Hematopoietic multipotent progenitor cell treated with erythropoietin and hydrocortisone succinate and interleukin-3 and kit ligand, for 6 days (in vitro differentiated cells): ENCODE data around the gene SPP1.

ENCODE experiments used
- DNase-seq: peaks from one replicate; pipeline ENCODE4 v3.0.0-alpha.2; 2015

SPP1 gene

DNA sequence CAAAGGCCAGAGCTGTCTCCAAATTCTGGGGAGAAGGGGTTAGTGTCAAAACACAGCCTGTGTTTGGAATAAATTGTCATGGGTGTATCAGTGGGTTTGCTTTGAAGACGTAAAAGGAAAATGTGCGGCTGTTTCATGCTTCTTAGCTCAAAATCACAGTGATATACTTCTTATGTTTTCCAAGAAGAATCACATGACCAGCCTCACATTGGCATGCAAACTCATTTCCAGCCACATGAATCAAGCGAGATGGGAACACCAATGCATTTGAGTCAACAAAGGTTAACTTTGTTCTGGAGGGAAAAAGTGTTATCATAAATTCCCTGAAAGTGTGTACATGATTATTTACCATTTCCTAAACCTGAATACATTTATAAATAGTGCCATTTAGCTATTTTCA, 19.0 kb upstream of the SPP1 start:
- no peak for DNase-seq

- no peak for DNase-seq
These were observed 18.5 kb upstream of the SPP1 start for GRCh38 chr4:87957061-87957460.

GRCh38 chr4:87961993-87962392, 13.5 kb upstream of the SPP1 start:
- no peak for DNase-seq

DNA sequence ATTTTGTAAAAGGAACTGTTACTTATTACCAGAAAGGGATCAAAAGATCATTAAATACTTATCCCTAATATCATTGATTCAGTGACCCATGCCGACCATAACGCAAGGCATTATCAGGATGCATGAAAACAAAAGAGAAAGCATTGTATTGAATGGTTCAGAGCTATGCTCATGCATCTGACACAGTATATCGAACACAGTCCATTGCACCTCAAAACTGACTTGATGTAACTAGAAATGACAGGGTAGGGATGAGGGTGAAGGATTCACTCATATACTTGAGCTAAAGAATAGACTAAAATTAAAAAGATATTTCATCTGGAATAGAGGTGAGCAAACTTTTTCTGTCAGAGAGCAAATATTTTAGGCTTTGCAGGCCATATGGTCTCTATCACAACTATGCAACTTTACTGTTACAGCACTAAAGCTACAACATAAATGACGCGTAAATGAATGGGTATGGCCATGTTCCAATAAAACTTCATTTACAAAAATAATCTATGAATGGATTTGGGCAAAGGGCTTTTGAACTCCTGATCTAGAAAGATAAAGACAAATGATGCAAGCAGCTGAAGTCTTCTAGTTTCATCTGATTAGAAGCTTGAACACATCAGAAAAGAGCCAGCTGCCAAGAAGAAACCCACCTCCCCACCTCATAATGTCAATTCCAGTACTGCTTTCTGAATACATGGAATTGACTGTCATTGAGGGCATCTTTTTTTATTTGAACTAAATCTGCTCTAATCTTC, 12.9 kb upstream of the SPP1 start:
- DNase-seq: no peak

GRCh38 chr4:87965501-87965975, 10.0 kb upstream of the SPP1 start:
- DNase-seq: no peak

DNA sequence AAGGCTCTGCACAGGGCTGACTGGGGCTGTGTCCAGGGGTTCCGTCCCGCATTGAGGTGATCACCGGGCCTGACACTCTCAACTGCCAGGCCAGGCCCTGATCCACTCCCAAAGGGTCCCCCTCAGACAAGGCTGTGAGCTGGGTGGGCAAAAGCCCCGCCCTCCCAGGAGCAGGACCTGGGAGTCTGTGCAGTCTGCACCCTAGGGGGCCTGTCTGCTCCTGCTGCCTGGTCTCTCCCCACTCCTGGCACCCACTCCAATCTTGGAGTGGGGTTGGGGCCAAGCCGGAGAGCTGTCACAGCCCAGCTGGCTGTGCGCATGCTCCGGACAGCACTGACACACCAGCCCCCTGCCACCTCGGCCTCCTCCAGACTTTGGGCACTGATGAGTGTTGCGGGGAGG, 9.4 kb upstream of the SPP1 start:
- DNase-seq: no peak

DNA sequence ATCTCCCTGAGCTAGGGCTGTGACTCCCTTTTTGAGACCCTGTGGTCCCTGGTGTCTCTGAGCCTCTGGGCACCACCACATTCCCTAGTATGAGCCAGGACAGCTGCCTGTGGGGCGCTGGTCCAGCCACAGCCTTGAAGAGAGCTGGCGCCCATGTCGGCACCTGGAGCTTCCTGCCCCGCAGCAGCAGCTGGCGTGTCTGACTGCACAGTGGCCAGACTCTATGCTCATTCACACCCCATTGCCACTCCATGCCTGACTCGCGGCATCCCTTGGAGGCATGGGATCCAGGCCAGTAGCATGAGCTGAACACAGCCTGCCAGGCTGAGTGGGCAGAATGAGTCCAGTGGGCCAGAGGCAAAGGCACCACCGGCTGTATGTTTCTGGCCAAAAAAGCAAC, 8.3 kb upstream of the SPP1 start:
- no peak for DNase-seq

GRCh38 chr4:87970121-87970520, 5.4 kb upstream of the SPP1 start:
- no peak for DNase-seq

DNA sequence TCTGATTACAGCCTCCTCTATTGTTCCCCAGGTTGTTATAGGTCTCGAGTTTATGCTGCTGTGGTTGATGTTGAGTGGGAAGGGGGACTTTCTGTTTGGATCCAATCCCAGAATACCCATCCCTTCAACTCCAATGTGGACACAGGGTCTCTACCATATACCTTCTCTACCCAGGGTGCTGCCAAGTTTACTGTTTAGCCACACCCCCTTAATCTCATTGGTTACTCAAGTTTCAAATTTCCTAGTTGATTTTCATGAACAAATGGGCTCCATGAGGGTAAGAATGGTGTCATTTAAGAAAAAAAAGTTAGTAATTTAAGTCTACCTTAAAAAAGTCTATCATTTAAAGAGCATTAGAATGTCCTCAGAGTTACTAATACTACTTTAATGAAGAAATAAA, 3.6 kb upstream of the SPP1 start:
- no peak for DNase-seq

- peak; percentile 79 for DNase-seq
These were observed 2.0 kb upstream of the SPP1 start for GRCh38 chr4:87973283-87974169.

GRCh38 chr4:87974856-87975462, 555 bp upstream of the SPP1 start:
- DNase-seq: peak; percentile 10

DNA sequence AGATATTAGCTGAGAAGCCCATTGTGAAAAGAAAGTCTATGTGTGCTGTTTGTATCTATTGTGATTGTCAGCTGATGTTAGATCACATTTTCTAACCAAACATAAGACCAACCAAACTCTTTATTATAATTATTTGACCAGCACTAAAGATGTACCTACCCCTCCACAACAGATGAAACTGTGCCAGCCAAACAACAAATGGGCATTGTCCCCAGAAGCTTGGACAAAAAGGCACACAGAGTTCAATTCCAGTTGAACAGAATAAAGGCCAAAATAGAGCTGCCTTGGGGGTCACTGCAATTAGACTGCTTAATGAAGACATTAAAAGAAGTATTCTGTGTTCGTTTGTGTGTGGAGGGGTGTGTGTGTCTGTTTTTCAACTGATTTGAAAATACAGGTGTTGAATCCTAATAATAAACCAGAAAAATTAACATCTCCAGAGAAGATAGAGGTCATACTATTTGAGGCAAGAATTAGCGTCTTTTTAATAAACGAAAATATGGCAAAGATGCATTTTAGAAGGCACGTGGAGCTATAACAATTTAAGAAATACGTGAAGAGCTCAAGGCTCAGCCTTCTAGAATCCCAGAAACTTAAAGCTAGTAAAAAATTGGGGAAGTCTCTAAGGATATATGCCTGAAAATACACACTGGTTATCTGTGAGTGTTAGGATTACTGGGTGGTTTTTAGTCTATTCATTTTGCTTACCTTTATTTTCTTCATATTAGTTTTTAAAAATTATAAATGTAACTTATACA, 2.2 kb downstream of the SPP1 start:
- no peak for DNase-seq

GRCh38 chr4:87978681-87979080, 3.2 kb downstream of the SPP1 start:
- DNase-seq: peak; percentile 12

DNA sequence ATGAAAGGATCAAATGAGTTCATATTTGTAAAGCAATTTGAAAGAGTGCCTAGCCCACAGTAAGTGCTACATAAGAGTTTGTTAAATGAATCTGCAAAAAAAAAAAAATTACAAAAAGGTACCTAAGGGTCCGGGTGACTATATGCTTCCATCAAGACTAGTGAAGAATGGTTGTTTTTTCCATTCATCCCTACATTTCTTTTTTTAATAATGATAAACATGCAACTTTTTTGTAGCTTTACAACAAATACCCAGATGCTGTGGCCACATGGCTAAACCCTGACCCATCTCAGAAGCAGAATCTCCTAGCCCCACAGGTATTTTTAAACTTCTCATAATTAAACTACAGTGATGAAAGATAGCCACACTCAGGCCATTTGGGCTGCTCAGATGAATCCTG, 4.3 kb downstream of the SPP1 start:
- DNase-seq: no peak

GRCh38 chr4:87981486-87981885, 6.0 kb downstream of the SPP1 start:
- DNase-seq: no peak

DNA sequence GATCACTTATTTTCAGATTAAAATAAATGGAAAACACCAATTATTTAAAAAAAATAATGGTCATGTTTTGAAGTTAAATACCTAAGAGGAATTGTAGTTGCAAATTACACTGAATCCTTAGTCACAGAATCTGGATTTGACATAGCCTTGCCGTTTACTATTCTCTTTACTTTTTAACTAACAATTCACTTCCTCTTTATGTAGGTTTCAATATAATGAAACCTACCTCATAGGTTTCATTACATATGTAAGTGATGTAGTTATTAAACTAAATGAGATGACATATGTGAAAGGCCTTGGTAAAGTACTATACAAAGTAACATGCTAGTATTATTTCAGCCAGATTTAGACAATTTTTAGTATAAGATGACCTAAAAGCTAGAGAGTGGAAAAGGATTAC, 6.5 kb downstream of the SPP1 start:
- DNase-seq: no peak

GRCh38 chr4:87982446-87983010, 7.0 kb downstream of the SPP1 start:
- no peak for DNase-seq

DNA sequence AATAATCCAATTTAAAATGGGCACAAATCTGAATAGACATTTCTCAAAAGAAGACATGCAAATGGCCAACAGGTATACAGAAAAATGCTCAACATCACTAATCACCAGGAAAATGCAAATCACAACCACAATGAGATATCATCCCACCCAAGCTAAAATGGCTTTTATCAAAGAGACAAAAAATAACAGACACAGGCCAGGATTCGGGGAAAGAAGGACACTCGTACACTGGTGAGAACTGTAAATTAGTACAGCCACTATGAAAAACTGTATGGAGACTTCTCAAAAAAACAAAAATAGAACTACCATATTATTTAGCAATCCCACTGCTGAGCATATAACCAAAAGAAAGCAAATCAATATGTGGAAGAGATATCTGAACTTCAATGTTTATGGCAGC, 8.5 kb downstream of the SPP1 start:
- no peak for DNase-seq

- DNase-seq: peak; percentile 81
These were observed 9.8 kb downstream of the SPP1 start for GRCh38 chr4:87985097-87985886.

GRCh38 chr4:87985887-87986200, 10.3 kb downstream of the SPP1 start:
- no peak for DNase-seq

DNA sequence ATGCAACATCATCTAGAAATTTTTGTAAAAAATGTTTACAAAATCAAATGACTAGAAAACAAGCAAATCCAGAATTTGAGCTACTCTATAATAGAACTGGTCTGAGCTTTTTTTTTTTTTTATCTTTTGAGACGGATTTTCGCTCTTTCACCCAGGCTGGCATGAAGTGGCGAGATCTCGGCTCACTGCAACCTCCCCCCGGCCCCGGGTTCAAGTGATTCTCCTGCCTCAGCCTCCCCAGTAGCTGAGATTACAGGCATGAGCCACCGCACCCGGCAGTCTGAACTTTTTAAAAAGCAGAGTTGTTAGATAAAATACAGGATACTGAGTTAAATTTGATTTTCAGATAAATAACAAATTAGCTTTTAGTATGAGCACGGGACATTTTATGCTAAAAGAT, 11.0 kb downstream of the SPP1 start:
- DNase-seq: no peak

- DNase-seq: no peak
These were observed 14.3 kb downstream of the SPP1 start for GRCh38 chr4:87989765-87990164.
